ENCODE measurements around the gene UNC5C.

DNA sequence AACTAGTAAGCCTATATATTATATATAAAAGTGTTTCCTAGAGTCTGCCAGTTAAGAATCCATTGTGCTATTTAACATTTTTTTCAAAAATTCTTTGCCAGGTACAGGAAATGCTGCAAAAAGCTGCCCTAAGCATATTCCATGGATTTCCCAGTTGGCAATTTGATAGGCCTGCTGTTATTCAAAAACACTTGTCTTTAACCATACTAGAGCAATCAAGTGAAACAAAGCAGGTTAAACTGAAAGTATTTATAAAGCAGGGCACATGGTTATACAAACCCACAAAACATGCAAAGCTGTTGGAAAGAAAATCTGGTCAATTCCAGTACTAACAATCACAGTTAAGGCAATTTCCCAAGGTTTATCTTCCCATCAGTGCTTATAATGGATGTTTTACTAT lies 159.9 kb downstream of the UNC5C start:
- TF ChIP-seq CTCF (optimal IDR thresholded peaks at IDR 0.05 in 1 of 3, IDR thresholded peaks at IDR 0.05 in 1 of 3, conservative IDR thresholded peaks at IDR 0.05 in 1 of 3; ENCODE audit: extremely low read depth in 1 of 3, insufficient read depth in 2 of 3, low read length in 3 of 3) (no peak), EZH2 (IDR thresholded peaks at IDR 0.05; ENCODE audit: low read length) (no peak)

Data from keratinocyte (primary cell).